ENCODE results near the gene SYNPR.

DNA sequence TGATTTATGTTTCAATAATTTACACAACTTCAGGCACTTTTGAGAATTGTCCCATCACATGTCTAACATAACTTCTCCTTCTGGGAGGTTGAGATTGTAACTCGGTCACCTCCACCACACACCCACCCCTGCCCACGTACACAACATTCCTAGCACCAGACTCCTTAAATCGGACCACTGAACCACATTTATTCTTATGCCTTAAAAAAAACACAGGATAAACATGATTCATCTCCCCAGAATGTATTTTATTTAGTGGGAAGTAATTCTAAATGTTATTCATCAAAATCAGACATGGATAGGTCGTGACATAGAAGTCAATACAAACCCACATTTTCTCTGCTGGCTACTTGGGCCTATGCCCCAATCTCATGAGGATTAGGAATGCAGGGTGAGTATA is 377.4 kb downstream of the SYNPR start:
- TF ChIP-seq CTCF (conservative IDR thresholded peaks at IDR 0.05; ENCODE audit: low read depth, low read length) (no peak), EZH2 (IDR thresholded peaks at IDR 0.05; ENCODE audit: low read length, unreplicated experiment) (no peak)

Data from PC-3 (cell line).